Trophoblast cell (in vitro differentiated cells and primary cell): ENCODE results near the gene CTIF.
A peak's percentile ranks its signal among the peaks of the same experiment; 100 is the strongest.

Experiments
- DNase-seq, 2 donors: peaks; one replicate each; pipeline ENCODE4 v3.0.0-alpha.2; 2016
- H2AFZ ChIP-seq: 2 replicates; pipeline ENCODE4 v1.6.1; 2013; ENCODE audit warnings: low read length, moderate library complexity, mild to moderate bottlenecking; ENCODE audit not compliant: insufficient read depth, poor library complexity
- H2AK5ac ChIP-seq: 2 replicates; pipeline ENCODE4 v1.6.1; 2013; ENCODE audit warnings: mild to moderate bottlenecking, low read length
- H2BK120ac ChIP-seq: 2 replicates; pipeline ENCODE4 v1.6.1; 2013; ENCODE audit warnings: low read length, mild to moderate bottlenecking, moderate library complexity; ENCODE audit not compliant: insufficient read depth, poor library complexity
- H2BK12ac ChIP-seq: 2 replicates; pipeline ENCODE4 v1.6.1; 2013; ENCODE audit warnings: mild to moderate bottlenecking, low read length, moderate library complexity
- H2BK5ac ChIP-seq: 2 replicates; pipeline ENCODE4 v1.6.1; 2013; ENCODE audit warnings: low read length, low read depth, moderate library complexity, mild to moderate bottlenecking; ENCODE audit not compliant: poor library complexity
- H3K14ac ChIP-seq: 2 replicates; pipeline ENCODE4 v1.6.1; 2013; ENCODE audit warnings: mild to moderate bottlenecking, low read length
- H3K18ac ChIP-seq: 2 replicates; pipeline ENCODE4 v1.6.1; 2013; ENCODE audit warnings: mild to moderate bottlenecking, low read length
- H3K23ac ChIP-seq: 2 replicates; pipeline ENCODE4 v1.6.1; 2013; ENCODE audit warnings: low read length
- H3K27ac ChIP-seq: 2 replicates; pipeline ENCODE4 v1.5.1; 2013; ENCODE audit warnings: low read depth, mild to moderate bottlenecking, inconsistent platforms, low read length, moderate library complexity
- H3K27me3 ChIP-seq: 2 replicates; pipeline ENCODE4 v1.6.1; 2013; ENCODE audit warnings: inconsistent platforms, mild to moderate bottlenecking, low read length, moderate library complexity; ENCODE audit not compliant: insufficient read depth
- H3K36me3 ChIP-seq, 2 experiments: 1 replicate in 1 of 2; 2 replicates in 1 of 2; pipeline ENCODE4 v1.6.1; 2013; ENCODE audit warnings: low read length in 2 of 2, mild to moderate bottlenecking in 2 of 2, moderate library complexity in 1 of 2; ENCODE audit not compliant: insufficient read depth in 2 of 2, control insufficient read depth in 1 of 2
- H3K4ac ChIP-seq: 2 replicates; pipeline ENCODE4 v1.6.1; 2013; ENCODE audit warnings: low read depth, mild to moderate bottlenecking, low read length, moderate library complexity
- H3K4me1 ChIP-seq, 2 experiments: 1 replicate in 1 of 2; 2 replicates in 1 of 2; pipeline ENCODE4 v1.6.1; 2013; ENCODE audit warnings: low read length in 2 of 2, mild to moderate bottlenecking in 2 of 2, moderate library complexity in 1 of 2; ENCODE audit not compliant: insufficient read depth in 2 of 2, control insufficient read depth in 1 of 2
- H3K4me2 ChIP-seq: 2 replicates; pipeline ENCODE4 v1.6.1; 2013; ENCODE audit warnings: inconsistent platforms, mild to moderate bottlenecking, low read length, moderate library complexity
- H3K4me3 ChIP-seq: 2 replicates; pipeline ENCODE4 v1.5.1; 2013; ENCODE audit warnings: mild to moderate bottlenecking, low read depth, low read length, inconsistent platforms
- H3K79me1 ChIP-seq: one replicate; pipeline ENCODE4 v1.6.1; 2013; ENCODE audit warnings: low read length
- H3K79me2 ChIP-seq: 2 replicates; pipeline ENCODE4 v1.6.1; 2013; ENCODE audit warnings: low read length, mild to moderate bottlenecking; ENCODE audit not compliant: control insufficient read depth, insufficient read depth, poor library complexity
- H3K9ac ChIP-seq: 2 replicates; pipeline ENCODE4 v1.6.1; 2013; ENCODE audit warnings: mild to moderate bottlenecking, low read length
- H3K9me3 ChIP-seq: 2 replicates; pipeline ENCODE4 v1.6.1; 2013; ENCODE audit warnings: low read depth, mild to moderate bottlenecking, control low read depth, inconsistent platforms, low read length; ENCODE audit not compliant: insufficient read depth
- H4K12ac ChIP-seq: 2 replicates; pipeline ENCODE4 v1.6.1; 2013; ENCODE audit warnings: low read depth, mild to moderate bottlenecking, low read length, moderate library complexity
- H4K8ac ChIP-seq: 2 replicates; pipeline ENCODE4 v1.6.1; 2013; ENCODE audit warnings: low read depth, mild to moderate bottlenecking, low read length, moderate library complexity
- H4K91ac ChIP-seq: one replicate; pipeline ENCODE4 v1.6.1; 2013; ENCODE audit warnings: low read depth, mild to moderate bottlenecking, low read length, moderate library complexity
- WGBS: extraction: QIAGEN DNeasy Blood & Tissue Kit; methylation state at CpG from one replicate; pipeline ENCODE4 v1.1.7; 2013; ENCODE audit warnings: missing lambda C conversion rate; ENCODE audit not compliant: insufficient read length, insufficient coverage; ENCODE audit errors: extremely low coverage; 5-methylcytosine and 5-hydroxymethylcytosine counted together

CTIF gene

GRCh38 chr18:48607056-48607984 lies 68.5 kb downstream of the CTIF start:
- Histone ChIP-seq H3K23ac (no peak overlapping the region), H3K14ac (no peak overlapping the region), H3K4ac (no peak overlapping the region), H3K4me2 (no peak overlapping the region), H3K18ac (no peak overlapping the region), H2BK12ac (no peak overlapping the region), H3K79me2 (no peaks in the 10 kb centered on the region), H4K12ac (no peak overlapping the region), H3K27me3 (no peaks in the 10 kb centered on the region), H3K27ac (no peak overlapping the region), H2BK120ac (no peak overlapping the region), H4K8ac (no peak overlapping the region), H2AFZ (no peak overlapping the region), H3K9ac (no peak overlapping the region), H3K4me3 (no peak overlapping the region), H3K79me1 (no peaks in the 10 kb centered on the region), H3K4me1 (peaks cover 0 to 5% of the 10 kb centered on the region in 2 experiments), H2AK5ac (no peak overlapping the region), H2BK5ac (no peak overlapping the region), H3K36me3 (no peaks in the 10 kb centered on the region), H3K9me3 (peaks cover 2% of the 10 kb centered on the region), H4K91ac (no peak overlapping the region)
- DNase-seq: no peak
- WGBS: no CpG with 5 or more reads among the region's 8 CpGs

- Histone ChIP-seq H3K4me2 (no peak overlapping the region), H4K91ac (no peak overlapping the region), H2BK120ac (no peak overlapping the region), H2AFZ (no peak overlapping the region), H2AK5ac (no peak overlapping the region), H3K14ac (no peak overlapping the region), H2BK5ac (no peak overlapping the region), H3K18ac (no peak overlapping the region), H3K27ac (no peak overlapping the region), H3K79me1 (no peaks in the 10 kb centered on the region), H3K79me2 (no peaks in the 10 kb centered on the region), H3K4ac (no peak overlapping the region), H3K4me1 (peaks cover 0 to 5% of the 10 kb centered on the region in 2 experiments), H2BK12ac (no peak overlapping the region), H3K27me3 (no peaks in the 10 kb centered on the region), H3K9me3 (peaks cover 2% of the 10 kb centered on the region), H4K12ac (no peak overlapping the region), H3K4me3 (no peak overlapping the region), H3K36me3 (no peaks in the 10 kb centered on the region), H3K9ac (no peak overlapping the region), H4K8ac (no peak overlapping the region), H3K23ac (no peak overlapping the region)
- no CpG with 5 or more reads among the region's 5 CpGs for WGBS
- no peak for DNase-seq
These were observed 69.8 kb downstream of the CTIF start for GRCh38 chr18:48608581-48608980.

- H4K91ac ChIP-seq: no peak overlapping the region
- no peak for DNase-seq
These were observed 70.3 kb downstream of the CTIF start for GRCh38 chr18:48609114-48609513.

GRCh38 chr18:48609820-48610815 lies 71.3 kb downstream of the CTIF start:
- Histone ChIP-seq H3K4me3 (no peak overlapping the region), H4K12ac (no peak overlapping the region), H3K23ac (no peak overlapping the region), H4K8ac (no peak overlapping the region), H2BK12ac (no peak overlapping the region), H3K9ac (no peak overlapping the region), H3K27ac (no peak overlapping the region), H3K27me3 (no peaks in the 10 kb centered on the region), H2AK5ac (no peak overlapping the region), H3K4ac (no peak overlapping the region), H3K9me3 (peaks cover 2% of the 10 kb centered on the region), H3K18ac (no peak overlapping the region), H2BK120ac (no peak overlapping the region), H3K14ac (no peak overlapping the region), H3K79me1 (no peaks in the 10 kb centered on the region), H3K36me3 (no peaks in the 10 kb centered on the region), H2AFZ (no peak overlapping the region), H2BK5ac (no peak overlapping the region), H4K91ac (no peak overlapping the region), H3K4me2 (no peak overlapping the region), H3K79me2 (no peaks in the 10 kb centered on the region), H3K4me1 (peaks cover 0 to 5% of the 10 kb centered on the region in 2 experiments)
- WGBS: no CpG with 5 or more reads among the region's 17 CpGs
- DNase-seq: peak; percentile 96

More at GRCh38 chr18:48609114-48609513, 70.3 kb downstream of the CTIF start:
- H3K4me3 ChIP-seq: no peak overlapping the region
- no peaks in the 10 kb centered on the region for H3K36me3 ChIP-seq
- H3K4ac ChIP-seq: no peak overlapping the region
- no peak overlapping the region for H4K12ac ChIP-seq
- no peak overlapping the region for H3K27ac ChIP-seq
- peaks cover 2% of the 10 kb centered on the region for H3K9me3 ChIP-seq
- H4K8ac ChIP-seq: no peak overlapping the region
- no peak overlapping the region for H2BK120ac ChIP-seq
- H3K79me2 ChIP-seq: no peaks in the 10 kb centered on the region
- no peaks in the 10 kb centered on the region for H3K27me3 ChIP-seq
- H2AK5ac ChIP-seq: no peak overlapping the region
- H2BK12ac ChIP-seq: no peak overlapping the region
- H3K9ac ChIP-seq: no peak overlapping the region
- no peaks in the 10 kb centered on the region for H3K79me1 ChIP-seq
- no peak overlapping the region for H3K23ac ChIP-seq
- H3K4me1 ChIP-seq: peaks cover 0 to 5% of the 10 kb centered on the region in 2 experiments
- H3K18ac ChIP-seq: no peak overlapping the region
- WGBS: no CpG with 5 or more reads among the region's 3 CpGs
- H3K14ac ChIP-seq: no peak overlapping the region
- H2AFZ ChIP-seq: no peak overlapping the region
- H3K4me2 ChIP-seq: no peak overlapping the region
- H2BK5ac ChIP-seq: no peak overlapping the region
